Measurements from ENCODE around the gene STPG3. TPM values are rescaled to one million over a fixed set of nuclear protein-coding genes. Genes with fewer than 3 reads are reported as not detected.

Gene STPG3
- total and polyA plus RNA-seq, 2 of the 13 experiments (the other 11 are each of a cell fraction or from before 2014, with no cell fraction given) = not detected

DNA sequence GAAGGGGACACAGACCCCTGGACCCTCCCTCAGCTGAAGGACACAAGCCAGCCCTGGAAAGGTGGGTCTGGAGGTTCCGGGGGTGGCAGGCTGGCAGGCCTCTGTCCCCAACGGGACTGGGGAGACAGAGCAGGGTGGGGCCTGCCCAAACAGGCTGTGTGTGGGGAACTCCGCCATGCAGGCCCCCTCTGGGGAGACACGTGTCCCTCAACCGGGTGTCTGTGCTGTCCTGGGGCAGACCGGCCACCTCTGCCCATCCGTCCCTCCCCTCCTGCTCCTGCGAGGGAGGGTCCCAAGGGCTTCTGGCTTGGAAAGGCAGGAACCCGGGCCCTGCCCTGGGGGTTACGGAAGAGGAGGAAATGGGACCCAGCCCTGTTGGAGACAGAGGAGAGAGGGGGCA, 19.0 kb upstream of the STPG3 start (continued):
- TF ChIP-seq, protein P1, sequence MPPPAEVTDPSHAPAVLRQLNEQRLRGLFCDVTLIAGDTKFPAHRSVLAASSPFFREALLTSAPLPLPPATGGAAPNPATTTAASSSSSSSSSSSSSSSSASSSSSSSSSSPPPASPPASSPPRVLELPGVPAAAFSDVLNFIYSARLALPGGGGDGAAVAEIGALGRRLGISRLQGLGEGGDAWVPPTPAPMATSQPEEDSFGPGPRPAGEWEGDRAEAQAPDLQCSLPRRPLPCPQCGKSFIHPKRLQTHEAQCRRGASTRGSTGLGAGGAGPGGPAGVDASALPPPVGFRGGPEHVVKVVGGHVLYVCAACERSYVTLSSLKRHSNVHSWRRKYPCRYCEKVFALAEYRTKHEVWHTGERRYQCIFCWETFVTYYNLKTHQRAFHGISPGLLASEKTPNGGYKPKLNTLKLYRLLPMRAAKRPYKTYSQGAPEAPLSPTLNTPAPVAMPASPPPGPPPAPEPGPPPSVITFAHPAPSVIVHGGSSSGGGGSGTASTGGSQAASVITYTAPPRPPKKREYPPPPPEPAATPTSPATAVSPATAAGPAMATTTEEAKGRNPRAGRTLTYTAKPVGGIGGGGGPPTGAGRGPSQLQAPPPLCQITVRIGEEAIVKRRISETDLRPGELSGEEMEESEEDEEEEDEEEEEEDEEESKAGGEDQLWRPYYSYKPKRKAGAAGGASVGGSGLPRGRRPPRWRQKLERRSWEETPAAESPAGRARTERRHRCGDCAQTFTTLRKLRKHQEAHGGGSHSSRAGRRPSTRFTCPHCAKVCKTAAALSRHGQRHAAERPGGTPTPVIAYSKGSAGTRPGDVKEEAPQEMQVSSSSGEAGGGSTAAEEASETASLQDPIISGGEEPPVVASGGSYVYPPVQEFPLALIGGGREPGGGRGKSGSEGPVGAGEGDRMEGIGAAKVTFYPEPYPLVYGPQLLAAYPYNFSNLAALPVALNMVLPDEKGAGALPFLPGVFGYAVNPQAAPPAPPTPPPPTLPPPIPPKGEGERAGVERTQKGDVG (CRISPR knock-in tag; IDR thresholded peaks at IDR 0.05; ENCODE audit: borderline replicate concordance) = no peak
- TF ChIP-seq FOXC1 (CRISPR knock-in tag; IDR thresholded peaks at IDR 0.05; ENCODE audit: borderline replicate concordance) (no peak), SYNCRIP (IDR thresholded peaks at IDR 0.05; ENCODE audit: insufficient read depth, low read depth, low read length) (no peak), GABPA (IDR thresholded peaks at IDR 0.05; ENCODE audit: low read depth, low read length) (no peak), GABPA (CRISPR knock-in tag; IDR thresholded peaks at IDR 0.05; ENCODE audit: low read depth) (no peak), HNRNPLL (IDR thresholded peaks at IDR 0.05; ENCODE audit: low read depth, low read length, poor library complexity, severe bottlenecking) (no peak)
- TF ChIP-seq, protein P2, sequence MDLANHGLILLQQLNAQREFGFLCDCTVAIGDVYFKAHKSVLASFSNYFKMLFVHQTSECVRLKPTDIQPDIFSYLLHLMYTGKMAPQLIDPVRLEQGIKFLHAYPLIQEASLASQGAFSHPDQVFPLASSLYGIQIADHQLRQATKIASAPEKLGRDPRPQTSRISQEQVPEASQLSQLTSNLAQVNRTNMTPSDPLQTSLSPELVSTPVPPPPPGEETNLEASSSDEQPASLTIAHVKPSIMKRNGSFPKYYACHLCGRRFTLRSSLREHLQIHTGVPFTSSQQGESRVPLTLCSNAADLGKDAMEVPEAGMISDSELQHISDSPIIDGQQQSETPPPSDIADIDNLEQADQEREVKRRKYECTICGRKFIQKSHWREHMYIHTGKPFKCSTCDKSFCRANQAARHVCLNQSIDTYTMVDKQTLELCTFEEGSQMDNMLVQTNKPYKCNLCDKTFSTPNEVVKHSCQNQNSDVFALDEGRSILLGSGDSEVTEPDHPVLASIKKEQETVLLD (CRISPR knock-in tag; IDR thresholded peaks at IDR 0.05; ENCODE audit: low read depth) = no peak
- TF ChIP-seq, protein P3, sequence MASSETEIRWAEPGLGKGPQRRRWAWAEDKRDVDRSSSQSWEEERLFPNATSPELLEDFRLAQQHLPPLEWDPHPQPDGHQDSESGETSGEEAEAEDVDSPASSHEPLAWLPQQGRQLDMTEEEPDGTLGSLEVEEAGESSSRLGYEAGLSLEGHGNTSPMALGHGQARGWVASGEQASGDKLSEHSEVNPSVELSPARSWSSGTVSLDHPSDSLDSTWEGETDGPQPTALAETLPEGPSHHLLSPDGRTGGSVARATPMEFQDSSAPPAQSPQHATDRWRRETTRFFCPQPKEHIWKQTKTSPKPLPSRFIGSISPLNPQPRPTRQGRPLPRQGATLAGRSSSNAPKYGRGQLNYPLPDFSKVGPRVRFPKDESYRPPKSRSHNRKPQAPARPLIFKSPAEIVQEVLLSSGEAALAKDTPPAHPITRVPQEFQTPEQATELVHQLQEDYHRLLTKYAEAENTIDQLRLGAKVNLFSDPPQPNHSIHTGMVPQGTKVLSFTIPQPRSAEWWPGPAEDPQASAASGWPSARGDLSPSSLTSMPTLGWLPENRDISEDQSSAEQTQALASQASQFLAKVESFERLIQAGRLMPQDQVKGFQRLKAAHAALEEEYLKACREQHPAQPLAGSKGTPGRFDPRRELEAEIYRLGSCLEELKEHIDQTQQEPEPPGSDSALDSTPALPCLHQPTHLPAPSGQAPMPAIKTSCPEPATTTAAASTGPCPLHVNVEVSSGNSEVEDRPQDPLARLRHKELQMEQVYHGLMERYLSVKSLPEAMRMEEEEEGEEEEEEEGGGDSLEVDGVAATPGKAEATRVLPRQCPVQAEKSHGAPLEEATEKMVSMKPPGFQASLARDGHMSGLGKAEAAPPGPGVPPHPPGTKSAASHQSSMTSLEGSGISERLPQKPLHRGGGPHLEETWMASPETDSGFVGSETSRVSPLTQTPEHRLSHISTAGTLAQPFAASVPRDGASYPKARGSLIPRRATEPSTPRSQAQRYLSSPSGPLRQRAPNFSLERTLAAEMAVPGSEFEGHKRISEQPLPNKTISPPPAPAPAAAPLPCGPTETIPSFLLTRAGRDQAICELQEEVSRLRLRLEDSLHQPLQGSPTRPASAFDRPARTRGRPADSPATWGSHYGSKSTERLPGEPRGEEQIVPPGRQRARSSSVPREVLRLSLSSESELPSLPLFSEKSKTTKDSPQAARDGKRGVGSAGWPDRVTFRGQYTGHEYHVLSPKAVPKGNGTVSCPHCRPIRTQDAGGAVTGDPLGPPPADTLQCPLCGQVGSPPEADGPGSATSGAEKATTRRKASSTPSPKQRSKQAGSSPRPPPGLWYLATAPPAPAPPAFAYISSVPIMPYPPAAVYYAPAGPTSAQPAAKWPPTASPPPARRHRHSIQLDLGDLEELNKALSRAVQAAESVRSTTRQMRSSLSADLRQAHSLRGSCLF (CRISPR knock-in tag; IDR thresholded peaks at IDR 0.05; ENCODE audit: borderline replicate concordance) = no peak

Data from HepG2 (cell line).